NK-92 (cell line): ENCODE data around the gene SEC63.
"Not testable (repeated sequence)": the region's sequence is repeated elsewhere in the genome, so short reads cannot be mapped to it uniquely, and the experiment has no call there.

Experiments
- DNase-seq: peaks from one replicate; lab custom pipeline; 2025; ENCODE audit not compliant: unreplicated experiment; lab: John Stamatoyannopoulos, UW

The SEC63 gene

GRCh38 chr6:107866606-107867301, 91.3 kb downstream of the SEC63 start:
- DNase-seq, result no peak

GRCh38 chr6:107864226-107865127, 93.5 kb downstream of the SEC63 start:
- DNase-seq, result no peak

- DNase-seq, result no peak
Measured at GRCh38 chr6:107862383-107862782, 95.6 kb downstream of the SEC63 start.

- DNase-seq, result not testable (repeated sequence)
Measured at GRCh38 chr6:107860963-107861362, 97.0 kb downstream of the SEC63 start.

GRCh38 chr6:107860144-107860543, 97.9 kb downstream of the SEC63 start:
- not testable (repeated sequence) for DNase-seq

GRCh38 chr6:107853230-107853629, 104.8 kb downstream of the SEC63 start:
- no peak for DNase-seq

- no peak for DNase-seq
Measured at GRCh38 chr6:107849325-107849724, 108.7 kb downstream of the SEC63 start.

GRCh38 chr6:107847844-107848802, 109.9 kb downstream of the SEC63 start:
- DNase-seq, result no peak

- no peak for DNase-seq
Measured at GRCh38 chr6:107846262-107846795, 111.7 kb downstream of the SEC63 start.

- DNase-seq, result no peak
Measured at GRCh38 chr6:107845777-107846176, 112.2 kb downstream of the SEC63 start.

GRCh38 chr6:107843400-107843799, 114.6 kb downstream of the SEC63 start:
- no peak for DNase-seq

GRCh38 chr6:107841275-107841670, 116.7 kb downstream of the SEC63 start:
- no peak for DNase-seq

GRCh38 chr6:107840636-107841274, 117.3 kb downstream of the SEC63 start:
- DNase-seq, result no peak

- no peak for DNase-seq
Measured at GRCh38 chr6:107833136-107833535, 124.9 kb downstream of the SEC63 start.

GRCh38 chr6:107832151-107833056, 125.6 kb downstream of the SEC63 start:
- no peak for DNase-seq

- DNase-seq, result no peak
Measured at GRCh38 chr6:107830060-107830459, 127.9 kb downstream of the SEC63 start.

- no peak for DNase-seq
Measured at GRCh38 chr6:107827541-107827940, 130.5 kb downstream of the SEC63 start.

- DNase-seq, result no peak
Measured at GRCh38 chr6:107823047-107823557, 134.9 kb downstream of the SEC63 start.
